Aorta (tissue), 5 donors: ENCODE measurements around the gene UPF3A. TPM values are rescaled to one million over a fixed set of nuclear protein-coding genes. Genes with fewer than 3 reads are reported as not detected.
"Not testable (repeated sequence)": the region's sequence is repeated elsewhere in the genome, so short reads cannot be mapped to it uniquely, and the experiment has no call there.

Source experiments
- ATAC-seq: fragments of 200-7000 bp; cut with Tn5 transposase; one replicate; pipeline ENCODE4 v1.9.1; 2022; ENCODE audit warnings: moderate library complexity; ENCODE audit not compliant: low FRiP score
- DNase-seq, 2 donors: peaks; one replicate each; pipeline ENCODE4 v3.0.0-alpha.2; 2020
- H3K27ac ChIP-seq, 2 donors: one replicate each; pipeline ENCODE4 v1.5.1; 2013; ENCODE audit warnings: low read length in 2 of 2, mild to moderate bottlenecking in 2 of 2, moderate library complexity in 2 of 2, control low read depth in 1 of 2, inconsistent platforms in 1 of 2, low read depth in 1 of 2
- H3K27me3 ChIP-seq, 2 donors: one replicate each; pipeline ENCODE4 v1.6.1; 2013; ENCODE audit warnings: control low read depth in 1 of 2, low read length in 1 of 2, mild to moderate bottlenecking in 1 of 2, moderate library complexity in 1 of 2; ENCODE audit not compliant: insufficient read depth in 2 of 2, control insufficient read depth in 1 of 2
- H3K36me3 ChIP-seq, 2 donors: one replicate each; pipeline ENCODE4 v1.6.1; 2013; ENCODE audit warnings: control low read depth in 1 of 2, low read length in 1 of 2, mild to moderate bottlenecking in 1 of 2; ENCODE audit not compliant: insufficient read depth in 2 of 2, control insufficient read depth in 1 of 2
- H3K4me1 ChIP-seq, 2 donors: one replicate each; pipeline ENCODE4 v1.6.1; 2013; ENCODE audit warnings: low read length in 2 of 2, control low read depth in 1 of 2, mild to moderate bottlenecking in 1 of 2, moderate library complexity in 1 of 2; ENCODE audit not compliant: insufficient read depth in 2 of 2, control insufficient read depth in 1 of 2
- H3K4me3 ChIP-seq, 2 donors: one replicate each; pipeline ENCODE4 v1.5.1; 2013; ENCODE audit warnings: low read length in 2 of 2, control low read depth in 1 of 2, mild to moderate bottlenecking in 1 of 2
- H3K9me3 ChIP-seq: one replicate; pipeline ENCODE4 v1.6.1; 2013; ENCODE audit warnings: mild to moderate bottlenecking, low read length; ENCODE audit not compliant: control insufficient read depth
- WGBS, 2 donors: extraction: QIAGEN DNeasy Blood & Tissue Kit; methylation state at CpG; one replicate each; pipeline ENCODE4 v1.1.7; 2013; 5-methylcytosine and 5-hydroxymethylcytosine counted together
- intact Hi-C, 2 donors: fragments of 100-400 bp; cut with DNase I; formaldehyde crosslinking; loops; one replicate each; pipeline versions ENCODE4 v1.14.2 to v1.15.0; 2022
- polyA plus RNA-seq, 2 donors: library from polyadenylated mRNA; stranded (reverse); fragments of 200-250 nt; gene quantifications; one replicate each; pipeline ENCODE4 v1.2.3, GENCODE V29; 2013
- total RNA-seq, 2 donors: library from RNA; stranded (reverse); fragmentation: NEBNext Ultra II Directional; extraction: Animal tissue kit (Norgen Biotek cat#: 25700); gene quantifications; one replicate each; pipeline ENCODE4 v1.2.1, GENCODE V29; 2021
- donor health status: healthy with polysubstance abuse.
- donor health status: Bipolar disorder and iron deficiency.
- donor health status: DM: no; HTN: no; CAD: no.
- donor health status: DM: no; HTN: no; CAD: no.
- donor health status: DM: yes; HTN: yes; CAD: no.

Gene UPF3A
- total and polyA plus RNA-seq, 4 donors: 40.5 to 110 (median 59.3) TPM

DNA sequence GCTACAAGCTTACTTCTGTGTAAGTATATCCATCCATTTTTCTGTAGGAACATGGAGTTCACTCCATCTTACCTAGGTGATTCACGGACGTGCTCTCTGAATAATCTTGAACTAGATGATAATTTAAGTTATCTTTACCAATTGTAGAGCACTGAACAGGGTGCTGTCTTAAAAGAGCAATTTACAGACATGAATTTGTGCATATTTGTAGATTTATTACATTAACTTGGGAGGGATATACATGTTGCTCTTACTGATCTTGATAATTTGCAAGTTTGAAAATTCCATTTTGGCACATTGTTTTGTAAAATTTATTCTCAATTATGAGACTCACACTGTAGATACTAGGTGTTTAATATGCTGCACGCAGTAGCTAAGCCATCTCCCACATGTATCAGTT lies 37.4 kb upstream of the UPF3A start:
- 87 to 91% methylated on average over 3 of the region's 3 CpGs for WGBS, 2 donors
- H3K4me3 ChIP-seq: no peak overlapping the region
- DNase-seq (no peak), ATAC-seq (no peak)
- peaks cover 6 to 17% of the 10 kb centered on the region in 2 donors for H3K36me3 ChIP-seq
- intact Hi-C loops: no loop called here
- no peaks in the 10 kb centered on the region for H3K9me3 ChIP-seq
- no peak overlapping the region for H3K27ac ChIP-seq
- no peaks in the 10 kb centered on the region for H3K27me3 ChIP-seq
- H3K4me1 ChIP-seq: no peaks in the 10 kb centered on the region

DNA sequence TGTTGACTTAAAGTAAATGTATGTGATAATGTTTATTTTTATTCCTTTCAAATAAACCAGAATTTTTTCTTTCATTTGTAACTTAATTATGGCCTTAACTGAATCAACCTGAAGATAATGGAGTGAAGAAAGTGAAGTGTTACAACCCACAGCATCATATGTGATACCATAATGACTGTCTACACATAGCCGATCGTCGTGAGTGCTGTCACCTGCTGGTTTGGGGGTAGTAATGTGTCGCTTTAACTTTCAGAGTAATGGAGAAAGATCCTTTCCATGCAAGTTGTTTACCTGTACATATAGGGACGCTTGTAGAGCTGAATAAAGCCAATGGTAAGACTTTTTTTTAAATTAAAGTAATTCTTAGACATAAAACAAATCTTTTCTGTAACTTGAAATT lies 36.8 kb upstream of the UPF3A start:
- H3K4me1 ChIP-seq: no peaks in the 10 kb centered on the region
- 81 to 91% methylated on average over 5 of the region's 5 CpGs for WGBS, 2 donors
- no peaks in the 10 kb centered on the region for H3K27me3 ChIP-seq
- no peak overlapping the region for H3K4me3 ChIP-seq
- H3K27ac ChIP-seq: no peak overlapping the region
- no peak for ATAC-seq
- DNase-seq: no peak
- intact Hi-C loops: no loop called here
- H3K9me3 ChIP-seq: no peaks in the 10 kb centered on the region
- peaks cover 6 to 16% of the 10 kb centered on the region in 2 donors for H3K36me3 ChIP-seq

DNA sequence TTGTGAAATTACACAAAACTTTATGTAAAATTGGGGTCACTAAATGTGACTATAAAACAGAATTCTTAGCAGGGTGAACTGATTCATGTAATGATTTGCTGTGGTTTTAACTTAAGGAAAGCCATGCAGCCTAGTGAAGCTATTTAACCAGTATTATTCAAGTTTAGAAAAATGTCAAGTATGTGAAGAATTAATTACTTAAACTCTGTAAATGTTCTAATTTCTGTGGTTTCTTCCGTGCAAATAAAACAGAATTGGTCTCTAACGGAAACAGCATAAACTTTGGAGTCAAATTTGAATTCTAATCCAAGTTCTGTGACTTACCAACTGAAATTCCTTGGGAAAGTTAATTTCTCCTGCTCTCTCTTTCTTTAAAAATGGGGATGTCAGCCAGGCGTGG lies 33.4 kb upstream of the UPF3A start:
- intact Hi-C loops: no loop called here
- H3K4me1 ChIP-seq: no peaks in the 10 kb centered on the region
- H3K9me3 ChIP-seq: no peaks in the 10 kb centered on the region
- WGBS, 2 donors: 22 to 27% methylated on average over 3 of the region's 3 CpGs
- ATAC-seq (no peak), DNase-seq (no peak)
- H3K27me3 ChIP-seq: no peaks in the 10 kb centered on the region
- H3K36me3 ChIP-seq: peaks cover 6 to 10% of the 10 kb centered on the region in 2 donors
- no peak overlapping the region for H3K27ac ChIP-seq
- no peak overlapping the region for H3K4me3 ChIP-seq

DNA sequence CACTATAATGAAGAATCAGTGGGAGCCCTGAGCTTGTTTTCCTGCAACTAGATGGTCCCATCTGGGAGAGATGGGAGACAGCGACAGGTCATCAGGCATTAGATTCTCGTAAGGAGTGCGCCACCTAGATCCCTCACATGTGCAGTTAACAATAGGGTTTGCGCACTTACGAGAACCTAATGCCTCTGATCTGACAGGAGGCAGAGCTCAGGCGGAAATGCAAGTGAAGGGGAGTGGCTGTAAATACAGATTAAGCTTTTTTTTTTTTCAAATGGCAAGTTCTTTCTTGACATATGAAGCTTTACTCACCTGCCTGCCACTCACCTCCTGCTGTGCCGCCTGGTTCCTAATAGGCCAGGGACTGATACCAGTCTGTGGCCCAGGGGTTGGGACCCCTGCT lies 32.3 kb upstream of the UPF3A start:
- Histone ChIP-seq H3K9me3 (no peaks in the 10 kb centered on the region), H3K4me1 (no peaks in the 10 kb centered on the region), H3K27me3 (no peaks in the 10 kb centered on the region), H3K4me3 (no peak overlapping the region), H3K27ac (no peak overlapping the region), H3K36me3 (peaks cover 3 to 10% of the 10 kb centered on the region in 2 donors)
- 95 to 96% methylated on average over 7 of the region's 7 CpGs for WGBS, 2 donors
- intact Hi-C loops: no loop called here
- no peak for ATAC-seq
- DNase-seq: no peak

DNA sequence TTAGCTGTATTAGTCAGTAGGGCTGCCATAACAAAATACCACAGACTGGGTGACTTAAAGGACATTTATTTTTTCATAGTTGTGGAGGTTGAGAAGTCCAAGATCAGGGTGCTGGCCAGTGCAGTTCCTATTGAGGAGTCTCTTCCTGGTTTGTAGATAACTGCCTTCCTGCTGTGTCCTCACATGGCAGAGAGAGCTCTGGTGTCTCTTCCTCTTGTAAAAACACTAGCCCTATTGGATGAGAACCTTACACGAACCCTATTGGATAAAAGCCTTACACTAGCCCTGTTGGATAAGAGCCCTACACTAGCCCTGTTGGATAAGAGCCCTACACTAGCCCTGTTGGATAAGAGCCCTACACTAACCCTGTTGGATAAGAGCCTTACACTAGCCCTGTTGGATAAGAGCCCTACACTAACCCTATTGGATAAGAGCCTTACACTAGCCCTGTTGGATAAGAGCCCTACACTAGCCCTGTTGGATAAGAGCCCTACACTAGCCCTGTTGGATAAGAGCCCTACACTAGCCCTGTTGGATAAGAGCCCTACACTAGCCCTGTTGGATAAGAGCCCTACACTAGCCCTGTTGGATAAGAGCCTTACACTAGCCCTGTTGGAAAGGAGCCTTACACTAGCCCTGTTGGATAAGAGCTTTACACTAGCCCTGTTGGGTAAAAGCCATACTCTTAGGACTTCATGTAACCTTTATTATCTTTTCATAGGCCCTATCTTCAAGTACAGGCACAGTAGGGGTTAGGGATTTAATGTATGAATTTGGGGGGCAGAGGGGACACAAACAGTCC lies 29.6 kb upstream of the UPF3A start:
- DNase-seq, H3K4me3 ChIP-seq, H3K36me3 ChIP-seq, H3K9me3 ChIP-seq, H3K4me1 ChIP-seq, H3K27me3 ChIP-seq, H3K27ac ChIP-seq, intact Hi-C loops, ATAC-seq: not testable (repeated sequence)
- WGBS, 2 donors: 76 to 79% methylated on average over 1 of the region's 1 CpG

DNA sequence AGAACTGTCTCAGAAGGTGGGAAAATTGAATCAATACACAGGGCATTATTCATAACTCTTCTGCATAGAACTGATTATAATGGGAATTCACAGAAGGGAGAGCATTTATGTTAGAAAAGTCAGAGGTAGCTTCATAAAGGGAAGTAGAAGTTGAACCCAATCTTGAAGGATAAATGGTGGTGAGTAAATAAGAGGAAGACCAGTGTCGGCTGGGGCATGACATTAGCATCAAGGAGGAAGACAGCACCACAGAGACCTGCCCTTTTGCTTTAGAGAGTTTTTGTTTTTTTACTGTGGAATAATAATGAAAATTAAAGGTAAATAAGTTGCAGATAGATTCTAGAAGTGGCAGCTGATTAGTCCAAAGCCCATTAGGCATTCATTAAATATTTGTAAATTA lies 24.9 kb upstream of the UPF3A start:
- H3K36me3 ChIP-seq: peaks cover 2 to 20% of the 10 kb centered on the region in 2 donors
- no peak for ATAC-seq
- 88 to 89% methylated on average over 1 of the region's 1 CpG for WGBS, 2 donors

DNA sequence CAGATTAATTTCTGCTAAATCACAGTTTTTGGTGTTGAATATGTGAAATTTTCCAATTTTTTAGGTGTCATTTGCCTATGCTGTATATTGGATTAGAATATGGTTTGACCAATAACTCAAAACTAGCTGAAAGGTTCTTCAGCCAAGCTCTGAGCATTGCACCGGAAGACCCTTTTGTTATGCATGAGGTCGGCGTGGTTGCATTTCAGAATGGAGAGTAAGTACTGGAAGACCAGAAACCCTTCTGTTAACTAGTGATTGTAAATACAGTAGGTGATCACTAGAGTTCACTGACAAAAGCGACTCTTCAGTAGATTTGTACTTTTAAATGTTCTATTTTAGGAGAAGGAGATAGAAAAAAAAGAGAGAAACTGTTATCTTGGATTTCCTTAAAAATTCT lies 24.4 kb upstream of the UPF3A start:
- intact Hi-C loops: no loop called here

More for the DNA sequence above, 24.9 kb upstream of the UPF3A start:
- H3K4me1 ChIP-seq: no peaks in the 10 kb centered on the region
- no peaks in the 10 kb centered on the region for H3K27me3 ChIP-seq
- no peak for DNase-seq
- no peak overlapping the region for H3K4me3 ChIP-seq
- no peaks in the 10 kb centered on the region for H3K9me3 ChIP-seq
- intact Hi-C loops: no loop called here
- no peak overlapping the region for H3K27ac ChIP-seq

DNA sequence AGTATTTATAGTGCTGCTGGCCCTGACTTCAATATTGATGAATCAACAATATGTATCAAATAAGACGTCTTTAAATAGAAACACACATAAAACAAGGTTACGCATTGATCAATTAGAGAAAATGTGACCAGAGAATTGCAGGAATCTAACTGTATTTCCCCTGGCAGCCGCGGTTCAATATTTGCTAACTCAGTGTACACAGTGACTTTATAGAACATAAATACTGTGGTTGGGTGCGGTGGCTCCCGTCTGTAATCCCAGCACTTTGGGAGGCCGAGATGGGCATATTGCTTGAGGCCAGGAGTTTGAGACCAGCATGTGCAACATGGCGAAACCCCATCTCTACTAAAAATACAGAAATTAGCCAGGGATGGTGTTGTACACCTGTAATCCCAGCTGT lies 22.8 kb upstream of the UPF3A start:
- no peak for DNase-seq
- WGBS, 2 donors: 94 to 95% methylated on average over 8 of the region's 8 CpGs
- no peaks in the 10 kb centered on the region for H3K9me3 ChIP-seq
- peaks cover 7 to 22% of the 10 kb centered on the region in 2 donors for H3K36me3 ChIP-seq
- no peak overlapping the region for H3K4me3 ChIP-seq
- H3K4me1 ChIP-seq: no peaks in the 10 kb centered on the region
- intact Hi-C loops: no loop called here
- no peak overlapping the region for H3K27ac ChIP-seq
- no peak for ATAC-seq
- H3K27me3 ChIP-seq: no peaks in the 10 kb centered on the region

More for the DNA sequence above, 24.4 kb upstream of the UPF3A start:
- DNase-seq (no peak), ATAC-seq (no peak)
- no peaks in the 10 kb centered on the region for H3K27me3 ChIP-seq
- peaks cover 2 to 18% of the 10 kb centered on the region in 2 donors for H3K36me3 ChIP-seq
- H3K4me1 ChIP-seq: no peaks in the 10 kb centered on the region
- H3K27ac ChIP-seq: no peak overlapping the region
- WGBS, 2 donors: 90 to 92% methylated on average over 4 of the region's 4 CpGs
- H3K9me3 ChIP-seq: no peaks in the 10 kb centered on the region
- H3K4me3 ChIP-seq: no peak overlapping the region

DNA sequence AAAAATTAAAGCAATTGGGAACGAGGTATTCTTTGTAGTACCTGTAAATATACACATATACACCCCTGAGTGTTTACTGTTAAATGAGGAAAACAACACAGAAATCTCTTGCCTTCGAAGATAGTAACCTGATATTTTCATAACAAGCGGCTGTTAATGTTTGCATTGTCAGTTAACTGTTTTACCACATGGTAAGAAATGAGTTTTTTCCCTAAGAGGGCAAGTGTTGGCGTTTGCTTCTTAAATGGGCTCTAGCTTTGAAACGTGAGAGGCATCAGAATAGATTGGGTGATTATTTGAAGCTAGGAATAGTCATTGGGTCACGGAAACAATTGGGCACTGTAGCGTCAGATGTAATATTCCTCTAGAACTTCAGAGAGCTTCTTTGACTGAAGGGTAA lies 22.0 kb upstream of the UPF3A start:
- Histone ChIP-seq H3K9me3 (no peaks in the 10 kb centered on the region), H3K4me3 (no peak overlapping the region), H3K27me3 (no peaks in the 10 kb centered on the region), H3K36me3 (peaks cover 7 to 22% of the 10 kb centered on the region in 2 donors), H3K4me1 (no peaks in the 10 kb centered on the region), H3K27ac (no peak overlapping the region)
- intact Hi-C loops: no loop called here
- ATAC-seq (no peak), DNase-seq (no peak)
- 61 to 72% methylated on average over 7 of the region's 7 CpGs for WGBS, 2 donors
